HG03097 (cell line): ENCODE results near the gene DEGS1.

Experiments
- ATAC-seq: cut with Tn5 transposase; IDR thresholded peaks from one replicate; pipeline ENCODE4 v1.9.1; 2021; ENCODE audit not compliant: unreplicated experiment, low FRiP score

DEGS1 gene

DNA sequence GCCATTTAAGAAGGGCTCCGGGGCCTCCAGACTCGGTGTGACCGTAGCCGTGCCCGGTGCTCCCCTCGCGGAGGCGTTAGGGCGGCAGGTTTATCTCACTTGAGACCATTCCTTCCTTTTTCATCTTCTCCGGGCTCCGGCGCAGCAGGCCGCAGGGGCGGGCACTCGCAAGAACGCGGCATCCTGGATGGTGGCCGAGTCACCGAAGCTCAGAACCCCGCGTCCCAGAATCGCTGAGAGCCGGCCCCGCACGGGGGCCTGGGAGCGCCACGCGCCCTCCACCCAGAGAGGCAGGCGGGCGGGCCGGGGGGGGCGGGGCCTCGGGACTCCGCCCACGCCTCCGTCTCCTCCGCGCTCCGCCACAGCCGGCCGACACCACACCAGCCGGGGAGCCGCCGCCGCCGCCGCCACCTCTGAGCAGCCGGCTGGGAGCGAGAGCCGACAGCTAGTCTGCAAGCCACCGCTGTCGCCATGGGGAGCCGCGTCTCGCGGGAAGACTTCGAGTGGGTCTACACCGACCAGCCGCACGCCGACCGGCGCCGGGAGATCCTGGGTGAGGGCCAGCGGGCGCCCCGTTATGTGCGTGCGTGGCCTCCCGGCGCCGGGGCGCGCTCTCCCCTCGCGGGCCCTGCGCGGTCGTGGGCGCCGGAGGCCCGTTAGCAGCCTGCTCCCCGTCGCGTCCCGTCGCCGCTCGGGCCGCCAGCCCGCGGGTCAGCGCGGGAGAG, at the start of gene DEGS1:
Gene DEGS1 (plus strand): TSS at position 375 of the 725 bp plus-strand sequence. CDS start 97 bp downstream, at position 472.
- ATAC-seq = peak; percentile 61

DNA sequence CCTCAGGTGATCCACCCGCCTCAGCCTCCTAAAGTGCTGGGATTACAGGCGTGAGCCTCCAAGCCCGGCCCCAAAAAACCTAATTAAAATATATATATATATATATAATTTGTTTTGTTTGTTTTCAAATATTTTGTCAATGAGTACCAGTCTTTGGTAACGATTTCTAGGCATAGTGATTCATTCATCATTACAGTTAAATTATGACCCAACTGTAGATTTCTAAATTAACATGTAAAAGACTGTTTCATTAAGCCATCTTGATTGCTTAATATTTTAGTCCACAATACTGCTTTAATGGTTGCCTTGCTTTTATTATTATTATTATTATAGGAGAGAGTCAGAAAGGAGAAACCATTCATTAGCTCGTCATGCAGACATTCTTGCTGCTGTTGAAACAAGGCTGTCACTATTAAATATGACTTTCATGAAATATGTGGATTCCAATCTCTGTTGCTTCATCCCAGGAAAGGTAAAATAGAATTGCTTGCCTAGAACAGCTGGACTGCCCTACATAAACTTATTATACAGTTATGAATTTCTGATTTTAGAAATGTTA, 49.2 kb upstream of the DEGS1 start:
- ATAC-seq = no peak

DNA sequence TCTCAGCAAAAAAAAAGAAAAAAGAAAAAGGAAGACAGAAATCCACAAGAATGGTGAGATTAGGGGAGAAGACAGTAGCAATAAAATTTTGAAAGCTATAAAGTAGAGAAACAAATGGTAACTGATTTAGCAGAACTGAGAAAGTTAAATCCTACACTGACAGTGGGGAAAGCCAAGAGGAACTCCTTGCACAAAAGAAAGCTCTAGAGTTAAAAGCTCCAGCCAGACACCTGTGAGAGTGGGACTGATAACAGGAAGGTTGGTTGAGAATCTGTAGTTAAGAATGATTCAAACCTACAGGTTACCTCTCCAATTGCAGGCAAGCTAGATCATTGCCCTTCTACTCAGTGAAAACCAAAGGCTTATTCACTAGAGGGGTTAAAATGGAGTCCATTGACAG, 45.5 kb upstream of the DEGS1 start:
- no peak for ATAC-seq

GRCh38 chr1:224138198-224138597, 44.8 kb upstream of the DEGS1 start:
- ATAC-seq = no peak

GRCh38 chr1:224141693-224142092, 41.3 kb upstream of the DEGS1 start:
- no peak for ATAC-seq

DNA sequence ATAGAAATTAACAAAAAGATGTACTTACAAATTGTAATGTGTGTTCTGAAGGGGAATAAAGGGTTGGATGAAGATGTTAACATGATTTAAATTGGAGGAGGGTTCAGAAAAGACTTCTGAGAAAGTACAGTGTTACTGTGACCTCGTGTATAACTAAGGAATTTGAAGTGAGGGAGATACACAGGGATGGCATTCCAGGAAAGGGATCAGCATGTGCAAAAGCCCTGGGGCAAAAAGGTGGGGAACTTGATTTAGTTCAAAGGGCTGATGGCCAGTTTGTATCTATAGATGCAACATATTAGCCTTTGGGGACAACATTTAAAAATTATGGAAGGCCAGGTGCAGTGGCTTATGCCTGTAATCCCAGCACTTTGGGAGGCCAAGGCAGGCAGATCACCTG, 33.3 kb upstream of the DEGS1 start:
- ATAC-seq = no peak

DNA sequence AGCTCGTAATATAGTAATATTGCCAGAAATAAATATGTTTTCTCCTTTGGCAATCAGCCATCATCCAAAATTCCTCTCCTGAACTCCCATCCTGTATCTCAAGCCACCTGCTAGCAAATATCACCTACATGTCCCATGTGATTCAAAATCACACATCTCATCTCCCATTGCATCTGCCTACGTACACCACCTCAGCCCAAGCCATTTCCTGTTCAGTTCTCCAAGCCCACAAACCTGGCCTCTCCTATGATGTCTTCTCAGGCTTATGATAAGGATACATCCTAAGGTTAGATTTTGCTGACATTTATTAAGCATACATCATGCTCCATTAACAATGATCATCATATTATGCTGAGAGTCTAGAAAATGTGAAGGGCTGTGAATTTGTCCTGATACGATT, 31.9 kb upstream of the DEGS1 start:
- no peak for ATAC-seq

DNA sequence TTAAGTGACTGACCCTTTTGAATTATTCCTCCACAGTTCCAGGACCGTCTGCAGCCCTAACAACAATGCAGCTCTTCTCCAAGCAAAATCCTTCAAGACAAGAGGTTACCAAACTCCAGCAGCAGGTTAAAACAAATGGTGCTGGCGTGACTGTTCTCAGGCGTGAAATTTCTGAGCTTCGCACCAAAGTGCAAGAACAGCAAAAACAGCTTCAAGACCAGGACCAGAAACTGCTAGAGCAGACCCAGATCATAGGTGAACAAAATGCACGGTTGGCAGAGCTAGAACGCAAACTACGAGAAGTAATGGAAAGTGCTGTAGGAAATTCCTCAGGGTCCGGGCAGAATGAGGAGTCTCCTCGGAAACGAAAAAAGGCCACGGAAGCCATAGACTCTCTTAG, 25.7 kb upstream of the DEGS1 start:
- no peak for ATAC-seq

DNA sequence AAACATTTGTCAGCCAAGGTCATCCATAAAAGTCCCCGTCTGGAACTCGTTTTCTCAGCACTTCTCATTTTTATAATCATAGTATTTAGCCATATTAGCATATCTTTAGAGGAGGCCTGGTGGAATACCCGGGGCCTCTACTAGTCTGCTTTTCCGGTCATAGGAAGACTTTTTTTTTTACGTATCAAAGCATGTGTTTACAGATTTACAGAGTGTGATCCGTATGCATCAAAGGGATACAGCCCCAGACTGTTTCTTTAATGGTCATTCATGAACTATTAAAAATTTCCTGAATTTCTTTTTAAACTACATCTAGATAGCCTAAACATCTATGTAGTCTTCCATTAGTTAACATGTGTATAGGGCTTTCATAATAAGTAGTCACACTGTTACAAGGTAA, 23.5 kb upstream of the DEGS1 start:
- no peak for ATAC-seq

GRCh38 chr1:224160171-224160682, 22.8 kb upstream of the DEGS1 start:
- no peak for ATAC-seq

DNA sequence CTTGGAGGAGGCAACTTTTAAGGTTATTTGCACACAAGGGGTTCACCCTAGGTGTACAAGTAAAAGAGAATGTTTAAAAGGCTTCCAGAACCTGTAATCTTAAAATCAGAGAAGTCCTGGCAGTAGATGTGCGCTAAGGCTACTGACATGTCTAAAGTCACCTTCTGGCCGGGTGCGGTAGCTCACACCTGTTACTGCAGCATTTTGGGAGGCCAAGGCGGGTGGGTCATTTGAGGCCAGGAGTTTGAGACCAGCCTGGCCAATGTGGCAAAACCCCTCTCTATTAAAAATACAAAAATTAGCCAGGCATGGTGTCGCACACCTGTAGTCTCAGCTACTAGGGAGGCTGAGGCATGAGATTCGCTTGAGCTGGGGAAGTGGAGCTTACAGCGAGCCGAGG, 20.3 kb upstream of the DEGS1 start:
- no peak for ATAC-seq

DNA sequence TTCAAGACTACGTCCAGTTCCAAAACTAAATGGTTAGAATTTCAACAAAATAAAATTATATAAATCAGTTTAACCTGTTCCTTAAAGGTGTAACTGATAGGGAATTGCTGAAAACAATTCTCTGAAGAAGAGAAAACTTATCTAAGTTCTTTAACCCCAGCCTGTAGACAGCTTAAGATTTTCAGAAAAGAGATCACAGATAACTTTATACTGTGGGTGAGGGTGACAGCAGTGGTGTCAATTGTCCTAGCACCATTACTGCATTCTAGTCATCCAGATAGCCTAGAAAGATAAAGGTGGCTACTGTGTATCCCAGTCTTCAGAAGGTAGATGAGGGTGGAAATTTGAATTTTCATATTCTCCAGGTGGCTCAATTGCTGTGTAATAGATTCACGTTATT, 19.7 kb upstream of the DEGS1 start:
- ATAC-seq = no peak

DNA sequence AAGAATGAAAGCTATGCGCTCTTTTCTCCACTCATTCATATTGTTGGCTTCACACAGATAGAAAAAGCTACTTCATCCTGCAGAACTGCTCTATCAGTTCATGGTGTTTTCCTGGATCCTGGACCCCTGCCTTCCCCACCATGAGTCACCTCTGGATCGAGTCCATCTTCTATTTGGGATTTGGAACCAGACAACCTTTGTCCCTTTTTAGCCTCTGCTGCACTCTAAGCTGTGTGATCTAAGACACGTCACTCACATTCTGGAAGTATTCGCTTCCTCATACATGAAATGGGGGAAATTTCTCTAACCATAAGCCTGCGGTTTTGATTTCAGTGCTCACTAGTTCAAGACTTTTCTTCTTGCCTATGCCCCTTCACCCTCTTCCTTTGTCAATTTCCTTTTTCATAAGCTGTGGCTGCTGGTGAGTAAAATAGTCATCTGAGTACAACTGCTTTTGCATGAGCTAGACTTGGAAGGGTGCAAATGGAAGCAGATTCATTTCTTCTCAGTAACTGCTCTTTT, 14.1 kb upstream of the DEGS1 start:
- ATAC-seq = peak; percentile 88

GRCh38 chr1:224169718-224170270, 13.2 kb upstream of the DEGS1 start:
- no peak for ATAC-seq

- ATAC-seq = no peak
Observed at GRCh38 chr1:224170343-224170742, 12.7 kb upstream of the DEGS1 start.

DNA sequence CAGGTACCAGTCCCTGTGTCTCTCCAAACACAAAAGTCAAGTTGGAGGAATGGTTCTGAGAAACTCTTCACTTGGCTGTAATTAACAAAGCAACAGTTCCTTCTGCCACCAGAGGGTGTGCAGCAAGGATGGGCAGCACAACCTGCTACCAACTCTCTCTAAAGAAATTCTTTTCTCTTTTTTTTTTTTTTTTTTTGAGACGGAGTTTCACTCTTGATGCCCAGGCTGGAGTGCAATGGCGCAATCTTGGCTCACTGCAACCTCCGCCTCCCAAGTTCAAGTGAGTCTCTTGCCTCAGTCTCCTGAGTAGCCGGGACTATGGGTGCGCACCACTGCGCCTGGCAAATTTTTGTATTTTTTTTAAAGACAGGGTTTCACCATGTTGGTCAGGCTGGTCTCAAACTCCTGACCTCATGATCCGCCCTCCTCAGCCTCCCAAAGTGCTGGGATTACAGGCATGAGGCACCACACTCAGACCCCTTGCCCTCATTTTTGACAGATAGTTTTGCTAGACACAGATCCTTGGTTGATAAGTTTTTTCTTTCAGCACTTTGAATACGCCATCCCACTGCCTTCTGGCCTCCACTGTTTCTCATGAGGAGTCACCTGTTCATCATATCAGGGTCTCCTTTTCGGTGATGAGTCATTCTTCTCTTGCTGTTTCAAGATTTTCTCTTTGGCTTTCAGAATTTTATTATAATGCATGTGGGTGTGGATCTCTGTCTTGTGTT, 12.1 kb upstream of the DEGS1 start:
- no peak for ATAC-seq

DNA sequence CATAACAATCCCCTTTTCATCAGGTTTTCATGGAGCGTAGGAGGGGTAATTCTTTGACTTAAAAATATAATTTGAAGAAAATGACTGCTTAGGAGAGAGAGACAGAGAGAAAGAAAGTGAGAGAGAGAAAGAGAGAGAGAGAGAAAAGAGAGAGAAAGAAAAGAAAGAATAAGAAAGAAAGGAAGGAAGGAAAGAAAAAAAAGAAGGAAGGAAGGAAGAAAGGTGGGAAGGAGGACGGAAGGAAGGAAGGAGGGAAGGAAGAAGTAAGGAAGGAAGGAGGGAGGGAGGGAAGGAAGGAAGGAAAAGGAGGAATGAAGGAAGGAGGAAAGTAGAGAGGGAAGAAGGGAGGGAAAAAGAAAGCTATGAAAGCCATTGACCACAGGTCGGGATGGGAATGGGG, 10.8 kb upstream of the DEGS1 start:
- no peak for ATAC-seq

GRCh38 chr1:224173523-224173922, 9.5 kb upstream of the DEGS1 start:
- ATAC-seq = no peak

DNA sequence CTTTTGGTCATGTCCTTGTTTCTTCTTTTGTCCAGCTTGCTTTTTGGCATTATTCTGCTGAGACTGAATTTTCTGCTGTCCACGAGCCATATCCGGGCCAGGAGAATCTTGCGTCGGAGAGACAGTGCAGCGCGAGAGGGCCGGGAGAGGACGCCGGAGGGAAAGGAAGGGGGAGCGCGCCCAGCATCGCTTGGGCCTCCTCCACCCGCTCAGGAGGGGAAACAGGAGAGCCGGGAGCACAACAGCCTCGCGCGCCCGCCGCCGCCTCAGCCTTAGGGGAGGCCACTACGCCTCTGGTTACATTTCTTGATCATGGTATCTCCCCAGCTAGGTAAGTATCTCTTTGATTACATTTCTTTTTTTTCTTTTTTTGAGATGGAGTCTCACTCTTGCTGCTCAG, 7.4 kb upstream of the DEGS1 start:
- ATAC-seq = no peak

DNA sequence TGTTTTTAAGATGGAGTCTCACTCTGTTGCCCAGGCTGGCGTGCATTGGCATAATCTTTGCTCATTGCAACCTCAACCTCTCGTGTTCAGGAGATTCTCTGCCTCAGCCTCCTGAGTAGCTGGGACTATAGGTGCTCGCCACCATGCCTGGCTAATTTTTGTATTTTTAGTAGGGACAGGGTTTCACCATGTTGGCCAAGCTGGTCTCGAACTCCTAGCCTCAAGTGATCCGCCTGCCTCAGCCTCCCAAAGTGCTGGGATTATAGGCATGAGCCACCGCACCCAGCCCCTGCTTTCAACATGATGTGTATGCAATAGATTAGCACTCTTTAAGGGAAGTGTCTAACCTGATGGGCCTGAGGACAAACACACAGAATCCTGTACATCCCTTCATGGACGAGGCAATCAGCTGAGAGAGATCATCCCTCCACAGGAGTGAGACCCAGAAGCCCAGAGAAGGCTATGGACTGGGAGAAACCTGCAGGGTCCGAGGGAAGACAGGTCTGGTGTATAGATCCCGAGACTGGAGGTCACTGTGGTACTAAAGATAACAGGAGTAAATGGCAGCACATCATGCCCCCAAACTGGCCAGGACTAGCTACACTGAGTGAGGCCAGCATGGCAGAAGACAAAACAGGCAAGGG, 5.6 kb upstream of the DEGS1 start:
- ATAC-seq = no peak

DNA sequence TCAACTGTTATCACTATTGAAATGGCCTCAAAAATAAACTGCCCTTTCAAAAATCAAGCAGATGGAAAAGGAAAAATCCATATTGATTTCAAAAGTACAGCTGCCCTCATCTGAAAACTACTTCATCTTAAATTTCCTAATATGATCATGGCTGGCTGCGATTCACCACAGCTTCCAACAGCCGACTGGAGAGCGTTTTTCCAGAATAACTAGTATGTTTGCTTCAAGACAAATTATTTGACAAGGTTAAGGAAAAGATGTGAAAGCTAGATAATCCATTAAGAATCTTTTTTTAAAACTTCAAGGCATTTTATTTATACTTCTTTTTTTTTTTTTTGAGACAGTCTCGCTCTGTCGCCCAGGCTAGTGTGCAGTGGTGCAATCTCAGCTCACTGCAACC, 4.1 kb upstream of the DEGS1 start:
- no peak for ATAC-seq
